ENCODE results near the gene SLC35B4. TPM values are rescaled to one million over a fixed set of nuclear protein-coding genes. Genes with fewer than 3 reads are reported as not detected.

The SLC35B4 gene
- total RNA-seq, 4 donors from 2014 or later: 3.1 to 9.4 (median 4.2) TPM

GRCh38 chr7:134328900-134329299 lies 12.2 kb upstream of the SLC35B4 start:
- TF ChIP-seq POLR2AphosphoS5 (IDR thresholded peaks at IDR 0.05) (no peak), EP300 (IDR thresholded peaks at IDR 0.05) (no peak), POLR2A (IDR thresholded peaks at IDR 0.05) (no peak), CTCF (IDR thresholded peaks at IDR 0.05) (no peak)
- no peak for DNase-seq (ENCODE audit: low spot score in 2 of 2)
- Histone ChIP-seq H3K4me1 (no peaks in the 10 kb centered on the region), H3K27ac (no peak overlapping the region), H3K4me3 (no peak overlapping the region), H3K36me3 (no peaks in the 10 kb centered on the region), H3K27me3 (peaks cover 18% of the 10 kb centered on the region), H3K9me3 (no peaks in the 10 kb centered on the region)
- 36% methylated on average over 2 of the region's 2 CpGs for WGBS

GRCh38 chr7:134327896-134328295 lies 11.2 kb upstream of the SLC35B4 start:
- H3K9me3 ChIP-seq: no peaks in the 10 kb centered on the region
- no peak for DNase-seq (ENCODE audit: low spot score in 2 of 2)
- 36% methylated on average over 7 of the region's 7 CpGs for WGBS
- H3K4me1 ChIP-seq: no peaks in the 10 kb centered on the region
- H3K36me3 ChIP-seq: no peaks in the 10 kb centered on the region
- TF ChIP-seq CTCF (IDR thresholded peaks at IDR 0.05) (no peak), EP300 (IDR thresholded peaks at IDR 0.05) (no peak), POLR2AphosphoS5 (IDR thresholded peaks at IDR 0.05) (no peak), POLR2A (IDR thresholded peaks at IDR 0.05) (no peak)
- no peak overlapping the region for H3K4me3 ChIP-seq
- H3K27me3 ChIP-seq: peaks cover 12% of the 10 kb centered on the region
- H3K27ac ChIP-seq: no peak overlapping the region

- TF ChIP-seq EP300 (IDR thresholded peaks at IDR 0.05) (no peak), CTCF (IDR thresholded peaks at IDR 0.05) (no peak), POLR2AphosphoS5 (IDR thresholded peaks at IDR 0.05) (no peak), POLR2A (IDR thresholded peaks at IDR 0.05) (no peak)
- 91% methylated on average over 2 of the region's 2 CpGs for WGBS
- Histone ChIP-seq H3K9me3 (no peaks in the 10 kb centered on the region), H3K27ac (no peak overlapping the region), H3K4me3 (no peak overlapping the region), H3K36me3 (no peaks in the 10 kb centered on the region), H3K4me1 (no peaks in the 10 kb centered on the region), H3K27me3 (peaks cover 5% of the 10 kb centered on the region)
- no peak for DNase-seq (ENCODE audit: low spot score in 2 of 2)
Observed at GRCh38 chr7:134324107-134324506, 7.4 kb upstream of the SLC35B4 start.

GRCh38 chr7:134320201-134320600 lies 3.5 kb upstream of the SLC35B4 start:
- TF ChIP-seq POLR2A (IDR thresholded peaks at IDR 0.05) (no peak), EP300 (IDR thresholded peaks at IDR 0.05) (no peak), POLR2AphosphoS5 (IDR thresholded peaks at IDR 0.05) (no peak), CTCF (IDR thresholded peaks at IDR 0.05) (no peak)
- Histone ChIP-seq H3K9me3 (no peaks in the 10 kb centered on the region), H3K4me3 (no peak overlapping the region), H3K27me3 (peaks cover 5% of the 10 kb centered on the region), H3K36me3 (no peaks in the 10 kb centered on the region), H3K27ac (no peak overlapping the region), H3K4me1 (peaks cover 13% of the 10 kb centered on the region)
- WGBS: 80% methylated on average over 5 of the region's 5 CpGs
- no peak for DNase-seq (ENCODE audit: low spot score in 2 of 2)

GRCh38 chr7:134318443-134318842 lies 1.7 kb upstream of the SLC35B4 start:
- Histone ChIP-seq H3K36me3 (no peaks in the 10 kb centered on the region), H3K9me3 (no peaks in the 10 kb centered on the region), H3K4me3 (no peak overlapping the region), H3K27me3 (peaks cover 5% of the 10 kb centered on the region), H3K27ac (no peak overlapping the region), H3K4me1 (peaks cover 13% of the 10 kb centered on the region)
- TF ChIP-seq CTCF (IDR thresholded peaks at IDR 0.05) (no peak), EP300 (IDR thresholded peaks at IDR 0.05) (no peak), POLR2A (IDR thresholded peaks at IDR 0.05) (no peak), POLR2AphosphoS5 (IDR thresholded peaks at IDR 0.05) (no peak)
- DNase-seq (ENCODE audit: low spot score in 2 of 2): no peak

All from suprapubic skin (tissue), 4 donors.